ENCODE measurements around the gene PLB1.

PLB1 gene

GRCh38 chr2:28495551-28496250 lies at the start of gene PLB1:
Gene PLB1 (plus strand): TSS chr2:28496060. CDS start chr2:28496115, 55 bp downstream.
- DNase-seq (ENCODE audit: low read depth), result no peak
- no peak within 1 kb of the TSS for H3K4me3 ChIP-seq (ENCODE audit: low read depth, low read length)
- no peak for TF ChIP-seq CTCF (IDR thresholded peaks at IDR 0.05; ENCODE audit: low read depth, low read length, missing control alignments)

- DNase-seq (ENCODE audit: low read depth), result no peak
- no peak overlapping the region for H3K4me3 ChIP-seq (ENCODE audit: low read depth, low read length)
- no peak for TF ChIP-seq CTCF (IDR thresholded peaks at IDR 0.05; ENCODE audit: low read depth, low read length, missing control alignments)
These were observed 49.3 kb upstream of the PLB1 start for GRCh38 chr2:28446531-28446930.

GRCh38 chr2:28447086-28447485 lies 48.8 kb upstream of the PLB1 start:
- no peak overlapping the region for H3K4me3 ChIP-seq (ENCODE audit: low read depth, low read length)
- no peak for TF ChIP-seq CTCF (IDR thresholded peaks at IDR 0.05; ENCODE audit: low read depth, low read length, missing control alignments)
- no peak for DNase-seq (ENCODE audit: low read depth)

- TF ChIP-seq CTCF (IDR thresholded peaks at IDR 0.05; ENCODE audit: low read depth, low read length, missing control alignments), result no peak
- DNase-seq (ENCODE audit: low read depth), result no peak
- H3K4me3 ChIP-seq (ENCODE audit: low read depth, low read length), result no peak overlapping the region
These were observed 47.7 kb upstream of the PLB1 start for GRCh38 chr2:28447943-28448792.

- H3K4me3 ChIP-seq (ENCODE audit: low read depth, low read length), result no peak overlapping the region
- TF ChIP-seq CTCF (IDR thresholded peaks at IDR 0.05; ENCODE audit: low read depth, low read length, missing control alignments), result no peak
These were observed 47.1 kb upstream of the PLB1 start for GRCh38 chr2:28448793-28449100.

GRCh38 chr2:28449126-28449487 lies 46.8 kb upstream of the PLB1 start:
- no peak for TF ChIP-seq CTCF (IDR thresholded peaks at IDR 0.05; ENCODE audit: low read depth, low read length, missing control alignments)
- H3K4me3 ChIP-seq (ENCODE audit: low read depth, low read length), result no peak overlapping the region
- no peak for DNase-seq (ENCODE audit: low read depth)

More at GRCh38 chr2:28448793-28449100, 47.1 kb upstream of the PLB1 start:
- no peak for DNase-seq (ENCODE audit: low read depth)
